ENCODE measurements around the gene ATAD3C.
A peak's percentile ranks its signal among the peaks of the same experiment; 100 is the strongest.

- TF ChIP-seq POLR2AphosphoS5 (IDR thresholded peaks at IDR 0.05) (no peak), CTCF (IDR thresholded peaks at IDR 0.05) (peak in 1 of 6 experiments; percentile 1), EP300 (IDR thresholded peaks at IDR 0.05) (no peak), POLR2A (IDR thresholded peaks at IDR 0.05) (no peak)
Measured at GRCh38 chr1:1420654-1421141, 28.8 kb upstream of the ATAD3C start.

All from upper lobe of left lung (tissue), 4 donors.